Smooth muscle cell (in vitro differentiated cells): ENCODE data around the gene PLEKHH2. TPM values are rescaled to one million over a fixed set of nuclear protein-coding genes. Genes with fewer than 3 reads are reported as not detected.

Experiments
- DNase-seq: peaks from one replicate; lab custom pipeline; 2025; ENCODE audit not compliant: unreplicated experiment; lab: John Stamatoyannopoulos, UW
- H2AFZ ChIP-seq: fragments of 200-600 bp; sonication (generic); 2 replicates; pipeline ENCODE4 v1.6.0; 2016; ENCODE audit warnings: antibody characterized with exemption, low read depth, mild to moderate bottlenecking
- H3F3A ChIP-seq: fragments of 200-600 bp; sonication (generic); 2 replicates; pipeline ENCODE4 v1.6.0; 2017; ENCODE audit warnings: antibody characterized with exemption, low read depth
- H3K27ac ChIP-seq: fragments of 200-600 bp; sonication (generic); 2 replicates; pipeline ENCODE4 v1.5.1; 2016; ENCODE audit warnings: low read depth, mild to moderate bottlenecking
- H3K27me3 ChIP-seq: fragments of 200-600 bp; sonication (generic); 2 replicates; pipeline ENCODE4 v1.6.1; 2016; ENCODE audit warnings: low read depth, mild to moderate bottlenecking
- H3K36me3 ChIP-seq: fragments of 200-600 bp; sonication (generic); 2 replicates; pipeline ENCODE4 v1.5.1; 2016; ENCODE audit warnings: low read depth
- H3K4me1 ChIP-seq: fragments of 200-600 bp; sonication (generic); 2 replicates; pipeline ENCODE4 v1.5.1; 2016; ENCODE audit warnings: low read depth
- H3K4me2 ChIP-seq: fragments of 200-600 bp; sonication (generic); 2 replicates; pipeline ENCODE4 v1.6.0; 2016; ENCODE audit warnings: mild to moderate bottlenecking
- H3K4me3 ChIP-seq: fragments of 200-600 bp; sonication (generic); 2 replicates; pipeline ENCODE4 v1.5.1; 2016; ENCODE audit warnings: mild to moderate bottlenecking
- H3K79me2 ChIP-seq: fragments of 200-600 bp; sonication (generic); 2 replicates; pipeline ENCODE4 v1.6.0; 2016; ENCODE audit warnings: low read depth, mild to moderate bottlenecking
- H3K9ac ChIP-seq: fragments of 200-600 bp; sonication (generic); 2 replicates; pipeline ENCODE4 v1.6.0; 2016; ENCODE audit warnings: low read depth
- H3K9me3 ChIP-seq: fragments of 200-600 bp; sonication (generic); replicated peaks from 2 replicates; pipeline ENCODE4 v1.5.1; 2016; ENCODE audit warnings: low read depth
- H4K20me1 ChIP-seq: fragments of 200-600 bp; sonication (generic); 2 replicates; pipeline ENCODE4 v1.6.0; 2016; ENCODE audit warnings: low read depth
- CTCF ChIP-seq: fragments of 200-600 bp; sonication (generic); IDR thresholded peaks from 2 replicates; pipeline ENCODE4 v1.5.1; 2017; ENCODE audit warnings: borderline replicate concordance, mild to moderate bottlenecking, antibody characterized with exemption; ENCODE audit not compliant: insufficient read depth, poor library complexity, severe bottlenecking
- WGBS: methylation state at CpG from one replicate; pipeline ENCODE4 v1.1.7; 2016; ENCODE audit warnings: low lambda C conversion rate; 5-methylcytosine and 5-hydroxymethylcytosine counted together
- polyA plus RNA-seq: library from polyadenylated mRNA; unstranded; fragments of >200 nt; fragmentation: Nextera tagmentation; extraction: Ambion mirVana; gene quantifications from 2 replicates; pipeline ENCODE4 v1.2.1, GENCODE V29; 2016
- total RNA-seq: library from RNA; depleted of rRNA; stranded (reverse); fragments of >200 nt; gene quantifications from 2 replicates; pipeline ENCODE4 v1.2.3, GENCODE V29; 2014

PLEKHH2 gene
- total and polyA plus RNA-seq, 2 experiments from 2014 or later: 0.69 to 2.1 TPM

- H3K79me2 ChIP-seq: no peaks in the 10 kb centered on the region
- no peak overlapping the region for H3K4me2 ChIP-seq
- H3K27me3 ChIP-seq: no peaks in the 10 kb centered on the region
- no peaks in the 10 kb centered on the region for H3K36me3 ChIP-seq
- DNase-seq: no peak
- no peak for TF ChIP-seq CTCF
- H4K20me1 ChIP-seq: no peaks in the 10 kb centered on the region
- no peaks in the 10 kb centered on the region for H3K9me3 ChIP-seq
- WGBS: 94% methylated on average over 1 of the region's 1 CpG
- no peak overlapping the region for H3K27ac ChIP-seq
- no peaks in the 10 kb centered on the region for H3K4me1 ChIP-seq
- H3F3A ChIP-seq: no peaks in the 10 kb centered on the region
- H2AFZ ChIP-seq: no peak overlapping the region
- no peak overlapping the region for H3K4me3 ChIP-seq
- no peak overlapping the region for H3K9ac ChIP-seq
These were observed 6.6 kb downstream of the PLEKHH2 start for GRCh38 chr2:43643680-43644079.

DNA sequence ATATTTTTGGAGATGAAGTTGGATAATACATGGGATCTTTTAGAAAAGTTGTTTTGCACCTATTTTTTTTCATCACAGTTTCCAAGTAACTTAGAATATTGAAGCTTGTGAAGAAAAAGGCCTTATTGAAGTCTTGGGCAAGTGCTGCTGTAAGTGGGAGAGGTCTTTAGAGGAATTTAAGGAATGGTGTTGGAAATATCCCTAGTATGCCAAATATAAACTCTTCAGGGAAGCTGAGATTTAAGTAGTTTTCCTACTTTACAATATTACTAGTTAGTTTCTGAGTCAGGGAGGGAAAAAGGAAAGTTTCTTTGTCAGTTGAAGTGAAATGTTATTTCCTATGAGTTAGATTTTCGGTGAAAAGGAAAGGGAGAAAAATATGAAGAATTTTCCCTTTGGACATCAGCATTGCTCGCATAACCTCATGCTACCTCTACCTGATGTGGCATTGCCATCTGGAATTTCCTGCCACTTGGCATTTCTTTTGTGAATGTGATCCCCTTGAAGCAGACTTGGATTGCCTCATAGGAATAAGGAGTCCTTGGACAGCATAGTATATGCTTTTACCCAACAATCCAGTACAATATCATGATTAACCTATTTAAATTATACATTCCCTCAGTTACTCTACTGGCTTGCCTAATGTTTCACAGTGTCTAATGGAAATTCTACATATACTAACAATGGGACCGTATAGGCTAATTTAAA lies 12.1 kb downstream of the PLEKHH2 start:
- Histone ChIP-seq H3K27me3 (no peaks in the 10 kb centered on the region), H3K79me2 (no peaks in the 10 kb centered on the region), H3K36me3 (no peaks in the 10 kb centered on the region), H2AFZ (peak overlapping the region; percentile 22), H3K9ac (no peak overlapping the region), H3K27ac (no peak overlapping the region), H3K4me2 (no peak overlapping the region), H4K20me1 (no peaks in the 10 kb centered on the region), H3K4me3 (no peak overlapping the region), H3K9me3 (no peaks in the 10 kb centered on the region), H3F3A (no peaks in the 10 kb centered on the region), H3K4me1 (no peaks in the 10 kb centered on the region)
- 93% methylated on average over 3 of the region's 3 CpGs for WGBS
- no peak for TF ChIP-seq CTCF
- DNase-seq: no peak

DNA sequence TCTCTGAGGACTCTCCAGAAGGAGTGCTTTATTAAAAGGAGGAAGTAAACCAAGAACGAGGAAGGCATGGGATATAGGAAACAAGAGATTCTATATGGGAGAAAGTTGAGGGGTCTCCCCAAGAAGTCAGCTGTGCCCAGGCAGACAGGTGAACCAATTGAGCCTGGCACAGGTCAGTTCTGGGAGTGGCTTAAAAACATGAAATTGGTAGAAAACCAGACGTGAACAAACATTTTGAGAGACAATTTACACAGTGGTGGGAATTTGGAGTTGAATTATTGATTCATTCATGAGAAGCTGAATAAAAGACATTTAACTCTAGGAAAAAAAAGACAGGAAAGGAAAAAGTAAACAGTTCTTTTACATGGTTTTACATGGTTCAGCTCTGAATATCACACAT lies 16.4 kb downstream of the PLEKHH2 start:
- Histone ChIP-seq H3K9me3 (no peaks in the 10 kb centered on the region), H3F3A (no peaks in the 10 kb centered on the region), H3K4me1 (no peaks in the 10 kb centered on the region), H3K9ac (no peak overlapping the region), H3K4me2 (no peak overlapping the region), H3K79me2 (no peaks in the 10 kb centered on the region), H2AFZ (no peak overlapping the region), H4K20me1 (no peaks in the 10 kb centered on the region), H3K27ac (no peak overlapping the region), H3K27me3 (no peaks in the 10 kb centered on the region), H3K4me3 (no peak overlapping the region), H3K36me3 (no peaks in the 10 kb centered on the region)
- DNase-seq: no peak
- no peak for TF ChIP-seq CTCF
- 89% methylated on average over 2 of the region's 2 CpGs for WGBS

- no peak for DNase-seq
- 94% methylated on average over 3 of the region's 3 CpGs for WGBS
- no peak overlapping the region for H3K4me2 ChIP-seq
- no peak overlapping the region for H2AFZ ChIP-seq
- H3K9ac ChIP-seq: no peak overlapping the region
- no peaks in the 10 kb centered on the region for H3K27me3 ChIP-seq
- H3F3A ChIP-seq: no peaks in the 10 kb centered on the region
- no peak overlapping the region for H3K27ac ChIP-seq
- H3K36me3 ChIP-seq: no peaks in the 10 kb centered on the region
- H3K4me3 ChIP-seq: no peak overlapping the region
- H3K9me3 ChIP-seq: no peaks in the 10 kb centered on the region
- H3K79me2 ChIP-seq: no peaks in the 10 kb centered on the region
- no peaks in the 10 kb centered on the region for H4K20me1 ChIP-seq
- no peaks in the 10 kb centered on the region for H3K4me1 ChIP-seq
- no peak for TF ChIP-seq CTCF
These were observed 20.2 kb downstream of the PLEKHH2 start for GRCh38 chr2:43657241-43657640.
